HG02642 (cell line): ENCODE measurements around the gene PPP5C.
"Not testable (repeated sequence)": the region's sequence is repeated elsewhere in the genome, so short reads cannot be mapped to it uniquely, and the experiment has no call there.

ENCODE experiments used
- ATAC-seq: cut with Tn5 transposase; IDR thresholded peaks from one replicate; pipeline ENCODE4 v1.9.1; 2021; ENCODE audit warnings: mild to moderate bottlenecking; ENCODE audit not compliant: unreplicated experiment, poor library complexity

PPP5C gene

GRCh38 chr19:46361915-46362314, 15.0 kb downstream of the PPP5C start:
- no peak for ATAC-seq

- no peak for ATAC-seq
These were observed 17.5 kb downstream of the PPP5C start for GRCh38 chr19:46364359-46364758.

GRCh38 chr19:46365561-46365960, 18.7 kb downstream of the PPP5C start:
- no peak for ATAC-seq

- ATAC-seq = no peak
These were observed 19.9 kb downstream of the PPP5C start for GRCh38 chr19:46366620-46367292.

GRCh38 chr19:46367426-46367825, 20.5 kb downstream of the PPP5C start:
- ATAC-seq = no peak

- ATAC-seq = no peak
These were observed 21.2 kb downstream of the PPP5C start for GRCh38 chr19:46368116-46368515.

- ATAC-seq = no peak
These were observed 22.9 kb downstream of the PPP5C start for GRCh38 chr19:46369817-46370216.

GRCh38 chr19:46371371-46371901, 24.5 kb downstream of the PPP5C start:
- ATAC-seq = no peak

- no peak for ATAC-seq
These were observed 26.1 kb downstream of the PPP5C start for GRCh38 chr19:46372901-46373490.

GRCh38 chr19:46373491-46374359, 26.8 kb downstream of the PPP5C start:
- no peak for ATAC-seq

GRCh38 chr19:46374536-46375475, 27.9 kb downstream of the PPP5C start:
- ATAC-seq = no peak

GRCh38 chr19:46375476-46376067, 28.7 kb downstream of the PPP5C start:
- not testable (repeated sequence) for ATAC-seq

GRCh38 chr19:46376241-46377153, 29.6 kb downstream of the PPP5C start:
- no peak for ATAC-seq

GRCh38 chr19:46378268-46378667, 31.4 kb downstream of the PPP5C start:
- ATAC-seq = no peak

- no peak for ATAC-seq
These were observed 33.8 kb downstream of the PPP5C start for GRCh38 chr19:46380690-46381089.

- no peak for ATAC-seq
These were observed 34.5 kb downstream of the PPP5C start for GRCh38 chr19:46381346-46381745.

GRCh38 chr19:46381756-46382345, 35.0 kb downstream of the PPP5C start:
- no peak for ATAC-seq

GRCh38 chr19:46383171-46383815, 36.4 kb downstream of the PPP5C start:
- no peak for ATAC-seq
